Measurements from ENCODE around the gene IRS1.

The IRS1 gene

DNA sequence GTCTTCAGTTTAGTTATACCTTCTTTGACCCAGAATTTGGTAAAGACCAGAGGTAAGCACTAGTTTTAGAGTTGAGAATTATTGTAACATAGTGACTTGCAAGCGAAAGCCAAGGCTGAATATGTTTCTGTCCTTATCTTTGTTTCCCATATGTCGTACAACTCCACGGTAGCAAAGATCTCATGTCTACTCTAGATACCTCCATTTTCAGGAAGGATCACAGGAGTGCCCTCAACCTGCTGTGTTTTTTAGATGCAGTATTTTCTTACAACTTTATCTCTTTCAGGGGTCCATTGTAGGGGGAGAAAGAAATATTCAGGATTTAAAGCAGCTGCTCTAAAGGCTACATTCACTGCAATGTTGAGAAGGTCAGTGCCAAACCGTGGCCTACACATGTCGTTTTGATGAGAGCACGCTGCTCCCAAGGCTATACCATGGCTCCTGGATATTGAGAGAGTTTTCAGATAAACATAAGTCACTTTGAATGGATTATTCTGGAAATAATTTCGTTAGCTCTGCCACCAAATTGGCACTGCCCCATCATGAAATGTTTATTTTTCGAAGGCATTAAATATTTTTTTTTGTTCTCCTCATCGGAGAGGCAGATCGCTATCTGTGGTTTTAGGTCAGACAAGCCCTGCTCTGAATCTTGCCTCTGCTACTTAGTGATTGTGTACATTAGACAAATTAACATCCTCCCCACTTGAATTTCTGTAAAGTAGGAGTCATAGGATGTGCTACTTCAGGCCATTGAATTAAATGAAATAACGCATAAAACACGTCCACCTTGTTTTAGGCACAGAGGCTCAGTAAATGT is 38.4 kb upstream of the IRS1 start:
- peak overlapping the region; percentile 87; the same call in 1 of the 2 replicates for H3K4me2 ChIP-seq
- H3K4me3 ChIP-seq (IDR thresholded peaks at IDR 0.05; ENCODE audit: insufficient read depth, low read depth, low read length), result no peak overlapping the region
- H3K4me1 ChIP-seq (ENCODE audit: low read depth, poor library complexity, severe bottlenecking), result peaks cover 29% of the 10 kb centered on the region

DNA sequence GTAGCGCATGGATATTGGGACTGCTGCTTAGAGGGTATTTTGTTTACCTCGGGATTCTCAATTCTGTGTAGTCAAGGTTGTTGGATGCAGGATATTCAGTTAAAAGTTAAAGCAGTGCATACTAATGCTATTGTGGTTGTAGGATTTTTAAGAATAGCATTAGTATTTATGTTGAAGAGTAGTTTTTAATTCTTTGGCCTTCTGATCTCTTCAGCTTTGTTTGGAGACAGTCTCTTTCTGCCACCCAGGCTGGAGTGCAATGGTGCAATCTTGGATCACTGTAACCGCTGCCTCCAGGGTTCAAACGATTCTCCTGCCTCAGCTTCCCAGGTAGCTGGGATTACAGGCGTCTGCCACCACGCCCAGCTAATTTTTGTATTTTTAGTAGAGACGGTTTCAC is 37.7 kb upstream of the IRS1 start:
- Histone ChIP-seq H3K4me3 (IDR thresholded peaks at IDR 0.05; ENCODE audit: insufficient read depth, low read depth, low read length) (no peak overlapping the region), H4K20me1 (ENCODE audit: insufficient read depth) (no peaks in the 10 kb centered on the region), H3K9ac (peak overlapping the region; percentile 86; the same call in 1 of the 2 replicates), H2AFZ (ENCODE audit: low read depth) (no peak overlapping the region), H3K4me1 (ENCODE audit: low read depth, poor library complexity, severe bottlenecking) (peaks cover 29% of the 10 kb centered on the region), H3K79me2 (ENCODE audit: insufficient read depth, low read depth) (peaks cover 33% of the 10 kb centered on the region), H3K4me2 (peak overlapping the region; percentile 87), H3K27me3 (ENCODE audit: insufficient read depth, low read depth) (no peaks in the 10 kb centered on the region), H3K36me3 (ENCODE audit: insufficient read depth) (no peaks in the 10 kb centered on the region), H3K27ac (peak overlapping the region; percentile 97)
- TF ChIP-seq CTCF (conservative IDR thresholded peaks at IDR 0.05; ENCODE audit: low read depth, low read length), result no peak

More for the DNA sequence above, 38.4 kb upstream of the IRS1 start:
- Histone ChIP-seq H3K27me3 (ENCODE audit: insufficient read depth, low read depth) (no peaks in the 10 kb centered on the region), H3K79me2 (ENCODE audit: insufficient read depth, low read depth) (peaks cover 33% of the 10 kb centered on the region), H3K9ac (no peak overlapping the region), H3K36me3 (ENCODE audit: insufficient read depth) (no peaks in the 10 kb centered on the region), H2AFZ (ENCODE audit: low read depth) (no peak overlapping the region), H4K20me1 (ENCODE audit: insufficient read depth) (no peaks in the 10 kb centered on the region), H3K27ac (peak overlapping the region; percentile 97; the same call in 1 of the 2 replicates)
- TF ChIP-seq CTCF (conservative IDR thresholded peaks at IDR 0.05; ENCODE audit: low read depth, low read length), result no peak

GRCh38 chr2:226836548-226836885 is 36.9 kb upstream of the IRS1 start:
- Histone ChIP-seq H3K4me1 (ENCODE audit: low read depth, poor library complexity, severe bottlenecking) (peaks cover 29% of the 10 kb centered on the region), H3K79me2 (ENCODE audit: insufficient read depth, low read depth) (peaks cover 33% of the 10 kb centered on the region), H3K27me3 (ENCODE audit: insufficient read depth, low read depth) (no peaks in the 10 kb centered on the region), H3K36me3 (ENCODE audit: insufficient read depth) (no peaks in the 10 kb centered on the region), H2AFZ (ENCODE audit: low read depth) (peak overlapping the region; percentile 75), H3K27ac (peak overlapping the region; percentile 97), H3K4me3 (IDR thresholded peaks at IDR 0.05; ENCODE audit: insufficient read depth, low read depth, low read length) (peak overlapping the region; percentile 84), H3K9ac (peak overlapping the region; percentile 86), H3K4me2 (peak overlapping the region; percentile 87), H4K20me1 (ENCODE audit: insufficient read depth) (no peaks in the 10 kb centered on the region)
- no peak for TF ChIP-seq CTCF (conservative IDR thresholded peaks at IDR 0.05; ENCODE audit: low read depth, low read length)

GRCh38 chr2:226835796-226836547 is 36.4 kb upstream of the IRS1 start, which contains the start of gene RHBDD1:
TSS of gene RHBDD1 (plus strand) at chr2:226836054. CDS start at chr2:226864694, 28,640 bp downstream.
- Histone ChIP-seq H3K4me2 (peak within 1 kb of the TSS; percentile 87), H3K79me2 (ENCODE audit: insufficient read depth, low read depth) (peaks cover 33% of the 10 kb centered on the region), H4K20me1 (ENCODE audit: insufficient read depth) (no peaks in the 10 kb centered on the region), H3K27ac (peak within 1 kb of the TSS; percentile 97), H2AFZ (ENCODE audit: low read depth) (peak within 1 kb of the TSS; percentile 75), H3K4me3 (IDR thresholded peaks at IDR 0.05; ENCODE audit: insufficient read depth, low read depth, low read length) (peak within 1 kb of the TSS; percentile 84), H3K9ac (peak within 1 kb of the TSS; percentile 86), H3K27me3 (ENCODE audit: insufficient read depth, low read depth) (no peaks in the 10 kb centered on the region), H3K36me3 (ENCODE audit: insufficient read depth) (no peaks in the 10 kb centered on the region), H3K4me1 (ENCODE audit: low read depth, poor library complexity, severe bottlenecking) (peaks cover 29% of the 10 kb centered on the region)
- no peak for TF ChIP-seq CTCF (conservative IDR thresholded peaks at IDR 0.05; ENCODE audit: low read depth, low read length)

All from KMS-11 (cell line).